ENCODE results near the gene PRRG4.
A peak's percentile ranks its signal among the peaks of the same experiment; 100 is the strongest.

DNA sequence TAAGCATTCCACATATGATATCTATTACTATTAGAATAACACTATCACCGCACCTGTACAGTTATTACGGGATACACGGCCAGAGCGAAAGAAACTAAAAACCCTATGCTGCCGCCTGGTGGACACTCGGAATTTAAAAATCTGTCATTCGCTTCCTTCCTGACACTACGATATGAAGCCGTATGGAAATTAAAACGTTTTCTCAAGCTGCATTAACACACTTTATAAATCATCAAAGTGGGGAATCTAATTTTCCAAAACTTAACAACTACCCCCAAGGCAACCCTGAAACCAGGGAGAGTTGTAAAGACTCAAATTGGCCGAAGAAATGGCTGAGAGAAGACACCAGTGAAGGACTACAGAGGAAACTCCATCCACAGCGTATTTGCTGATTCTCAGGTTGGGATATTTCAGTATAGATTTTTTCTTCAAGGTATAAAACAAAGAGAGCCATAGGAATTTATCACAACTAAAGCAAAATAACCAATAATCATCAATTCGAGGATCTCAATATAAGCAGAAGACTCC lies 36.7 kb upstream of the PRRG4 start:
- TF ChIP-seq, protein P1, sequence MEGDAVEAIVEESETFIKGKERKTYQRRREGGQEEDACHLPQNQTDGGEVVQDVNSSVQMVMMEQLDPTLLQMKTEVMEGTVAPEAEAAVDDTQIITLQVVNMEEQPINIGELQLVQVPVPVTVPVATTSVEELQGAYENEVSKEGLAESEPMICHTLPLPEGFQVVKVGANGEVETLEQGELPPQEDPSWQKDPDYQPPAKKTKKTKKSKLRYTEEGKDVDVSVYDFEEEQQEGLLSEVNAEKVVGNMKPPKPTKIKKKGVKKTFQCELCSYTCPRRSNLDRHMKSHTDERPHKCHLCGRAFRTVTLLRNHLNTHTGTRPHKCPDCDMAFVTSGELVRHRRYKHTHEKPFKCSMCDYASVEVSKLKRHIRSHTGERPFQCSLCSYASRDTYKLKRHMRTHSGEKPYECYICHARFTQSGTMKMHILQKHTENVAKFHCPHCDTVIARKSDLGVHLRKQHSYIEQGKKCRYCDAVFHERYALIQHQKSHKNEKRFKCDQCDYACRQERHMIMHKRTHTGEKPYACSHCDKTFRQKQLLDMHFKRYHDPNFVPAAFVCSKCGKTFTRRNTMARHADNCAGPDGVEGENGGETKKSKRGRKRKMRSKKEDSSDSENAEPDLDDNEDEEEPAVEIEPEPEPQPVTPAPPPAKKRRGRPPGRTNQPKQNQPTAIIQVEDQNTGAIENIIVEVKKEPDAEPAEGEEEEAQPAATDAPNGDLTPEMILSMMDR (conservative IDR thresholded peaks at IDR 0.05; ENCODE audit: low read depth in 2 of 2): peak; percentile 74 to 92
- TF ChIP-seq, protein P2, sequence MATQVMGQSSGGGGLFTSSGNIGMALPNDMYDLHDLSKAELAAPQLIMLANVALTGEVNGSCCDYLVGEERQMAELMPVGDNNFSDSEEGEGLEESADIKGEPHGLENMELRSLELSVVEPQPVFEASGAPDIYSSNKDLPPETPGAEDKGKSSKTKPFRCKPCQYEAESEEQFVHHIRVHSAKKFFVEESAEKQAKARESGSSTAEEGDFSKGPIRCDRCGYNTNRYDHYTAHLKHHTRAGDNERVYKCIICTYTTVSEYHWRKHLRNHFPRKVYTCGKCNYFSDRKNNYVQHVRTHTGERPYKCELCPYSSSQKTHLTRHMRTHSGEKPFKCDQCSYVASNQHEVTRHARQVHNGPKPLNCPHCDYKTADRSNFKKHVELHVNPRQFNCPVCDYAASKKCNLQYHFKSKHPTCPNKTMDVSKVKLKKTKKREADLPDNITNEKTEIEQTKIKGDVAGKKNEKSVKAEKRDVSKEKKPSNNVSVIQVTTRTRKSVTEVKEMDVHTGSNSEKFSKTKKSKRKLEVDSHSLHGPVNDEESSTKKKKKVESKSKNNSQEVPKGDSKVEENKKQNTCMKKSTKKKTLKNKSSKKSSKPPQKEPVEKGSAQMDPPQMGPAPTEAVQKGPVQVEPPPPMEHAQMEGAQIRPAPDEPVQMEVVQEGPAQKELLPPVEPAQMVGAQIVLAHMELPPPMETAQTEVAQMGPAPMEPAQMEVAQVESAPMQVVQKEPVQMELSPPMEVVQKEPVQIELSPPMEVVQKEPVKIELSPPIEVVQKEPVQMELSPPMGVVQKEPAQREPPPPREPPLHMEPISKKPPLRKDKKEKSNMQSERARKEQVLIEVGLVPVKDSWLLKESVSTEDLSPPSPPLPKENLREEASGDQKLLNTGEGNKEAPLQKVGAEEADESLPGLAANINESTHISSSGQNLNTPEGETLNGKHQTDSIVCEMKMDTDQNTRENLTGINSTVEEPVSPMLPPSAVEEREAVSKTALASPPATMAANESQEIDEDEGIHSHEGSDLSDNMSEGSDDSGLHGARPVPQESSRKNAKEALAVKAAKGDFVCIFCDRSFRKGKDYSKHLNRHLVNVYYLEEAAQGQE (IDR thresholded peaks at IDR 0.05; ENCODE audit: unreplicated experiment): no peak
- TF ChIP-seq POLR2AphosphoS5 (IDR thresholded peaks at IDR 0.05; ENCODE audit: low read depth): no peak
- no peak for TF ChIP-seq EZH2phosphoT487 (IDR thresholded peaks at IDR 0.05; ENCODE audit: unreplicated experiment)
- TF ChIP-seq EZH2 (IDR thresholded peaks at IDR 0.05; ENCODE audit: low read depth, unreplicated experiment): no peak
- TF ChIP-seq CREB1 (CRISPR knock-in tag; IDR thresholded peaks at IDR 0.05; ENCODE audit: low read depth): no peak
- no peak for TF ChIP-seq ZNF331 (CRISPR knock-in tag; IDR thresholded peaks at IDR 0.05; ENCODE audit: low read depth)
- TF ChIP-seq, protein P3, sequence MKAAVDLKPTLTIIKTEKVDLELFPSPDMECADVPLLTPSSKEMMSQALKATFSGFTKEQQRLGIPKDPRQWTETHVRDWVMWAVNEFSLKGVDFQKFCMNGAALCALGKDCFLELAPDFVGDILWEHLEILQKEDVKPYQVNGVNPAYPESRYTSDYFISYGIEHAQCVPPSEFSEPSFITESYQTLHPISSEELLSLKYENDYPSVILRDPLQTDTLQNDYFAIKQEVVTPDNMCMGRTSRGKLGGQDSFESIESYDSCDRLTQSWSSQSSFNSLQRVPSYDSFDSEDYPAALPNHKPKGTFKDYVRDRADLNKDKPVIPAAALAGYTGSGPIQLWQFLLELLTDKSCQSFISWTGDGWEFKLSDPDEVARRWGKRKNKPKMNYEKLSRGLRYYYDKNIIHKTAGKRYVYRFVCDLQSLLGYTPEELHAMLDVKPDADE (IDR thresholded peaks at IDR 0.05): no peak
- TF ChIP-seq JUNB (IDR thresholded peaks at IDR 0.05; ENCODE audit: unreplicated experiment): no peak
- TF ChIP-seq ZNF114 (CRISPR knock-in tag; IDR thresholded peaks at IDR 0.05): no peak
- TF ChIP-seq STAT1 (IDR thresholded peaks at IDR 0.05; ENCODE audit: unreplicated experiment): no peak
